ENCODE results near the gene ZNF19. TPM values are rescaled to one million over a fixed set of nuclear protein-coding genes. Genes with fewer than 3 reads are reported as not detected.

ZNF19 gene
- total RNA-seq, 3 donors from 2014 or later, result 7.4 to 8.5 (median 7.8) TPM

GRCh38 chr16:71464231-71464630 lies 24.9 kb downstream of the ZNF19 start:
- no peaks in the 10 kb centered on the region for H3K9me3 ChIP-seq
- DNase-seq (no peak), ATAC-seq (no peak)
- intact Hi-C loops (cut with DNase I, micrococcal nuclease), result no loop called here
- no peak overlapping the region for H3K4me3 ChIP-seq
- H3K4me1 ChIP-seq (ENCODE audit: low read depth), result peaks cover 9% of the 10 kb centered on the region
- no peak for TF ChIP-seq CTCF (IDR thresholded peaks at IDR 0.05)
- no peaks in the 10 kb centered on the region for H3K36me3 ChIP-seq (ENCODE audit: low read depth)

GRCh38 chr16:71461686-71462648 lies 27.2 kb downstream of the ZNF19 start, which contains the start of gene ZNF23:
ZNF23 (minus strand) TSS chr16:71462247; CDS start chr16:71456796, 5,451 bp downstream.
- TF ChIP-seq CTCF (IDR thresholded peaks at IDR 0.05), result no peak
- H3K36me3 ChIP-seq (ENCODE audit: low read depth), result no peaks in the 10 kb centered on the region
- H3K9me3 ChIP-seq, result no peaks in the 10 kb centered on the region
- intact Hi-C loops (cut with DNase I, micrococcal nuclease), result no loop called here
- H3K4me3 ChIP-seq, result peak within 1 kb of the TSS; percentile 94
- ATAC-seq (peak; percentile 100), DNase-seq (peak; percentile 85 to 92 (median 91))
- H3K4me1 ChIP-seq (ENCODE audit: low read depth), result peaks cover 9% of the 10 kb centered on the region

GRCh38 chr16:71460941-71461340 lies 28.2 kb downstream of the ZNF19 start:
- TF ChIP-seq CTCF (IDR thresholded peaks at IDR 0.05), result no peak
- ATAC-seq, result no peak
- Histone ChIP-seq H3K36me3 (ENCODE audit: low read depth) (no peaks in the 10 kb centered on the region), H3K4me3 (no peak overlapping the region), H3K4me1 (ENCODE audit: low read depth) (peaks cover 9% of the 10 kb centered on the region), H3K9me3 (no peaks in the 10 kb centered on the region)
- no peak for DNase-seq
- intact Hi-C loops (cut with DNase I, micrococcal nuclease), result no loop called here

- no peak overlapping the region for H3K4me3 ChIP-seq
- TF ChIP-seq CTCF (IDR thresholded peaks at IDR 0.05), result no peak
- no peaks in the 10 kb centered on the region for H3K36me3 ChIP-seq (ENCODE audit: low read depth)
- ATAC-seq (no peak), DNase-seq (no peak)
- peaks cover 9% of the 10 kb centered on the region for H3K4me1 ChIP-seq (ENCODE audit: low read depth)
- intact Hi-C loops (cut with DNase I, micrococcal nuclease), result no loop called here
- H3K9me3 ChIP-seq, result no peaks in the 10 kb centered on the region
Observed at GRCh38 chr16:71460236-71460635, 28.9 kb downstream of the ZNF19 start.

GRCh38 chr16:71459510-71459909 lies 29.6 kb downstream of the ZNF19 start:
- TF ChIP-seq CTCF (IDR thresholded peaks at IDR 0.05), result no peak
- intact Hi-C loops (cut with DNase I, micrococcal nuclease), result no loop called here
- H3K4me1 ChIP-seq (ENCODE audit: low read depth), result peaks cover 9% of the 10 kb centered on the region
- H3K36me3 ChIP-seq (ENCODE audit: low read depth), result no peaks in the 10 kb centered on the region
- H3K4me3 ChIP-seq, result no peak overlapping the region
- DNase-seq, result no peak
- ATAC-seq, result no peak
- H3K9me3 ChIP-seq, result no peaks in the 10 kb centered on the region
